ENCODE measurements around the gene WIF1.

Gene WIF1

DNA sequence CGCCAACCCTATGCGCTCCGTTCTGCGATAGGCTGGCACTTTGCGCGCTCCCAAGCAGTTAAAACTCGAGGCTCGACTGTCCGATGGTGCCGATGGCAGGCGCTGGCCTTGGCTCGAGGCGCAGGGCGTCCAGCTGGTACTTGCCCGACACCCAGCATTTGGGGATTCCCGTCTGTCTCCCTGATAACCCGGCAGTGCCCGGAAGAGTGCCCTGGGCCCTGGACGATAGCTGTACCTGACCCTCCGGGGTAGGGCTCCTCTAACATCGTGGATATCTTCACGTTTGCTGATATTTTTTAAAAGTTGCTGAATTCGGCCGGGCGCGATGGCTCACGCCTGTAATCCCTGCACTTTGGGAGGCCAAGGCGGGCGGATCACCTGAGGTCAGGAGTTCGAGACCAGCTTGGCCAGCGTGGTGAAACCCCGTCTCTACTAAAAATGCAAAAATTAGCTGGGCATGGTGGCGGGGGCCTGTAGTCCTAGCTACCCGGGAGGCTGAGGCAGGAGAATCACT, 908 bp upstream of the WIF1 start:
- no peak for DNase-seq (ENCODE audit: low spot score)

DNA sequence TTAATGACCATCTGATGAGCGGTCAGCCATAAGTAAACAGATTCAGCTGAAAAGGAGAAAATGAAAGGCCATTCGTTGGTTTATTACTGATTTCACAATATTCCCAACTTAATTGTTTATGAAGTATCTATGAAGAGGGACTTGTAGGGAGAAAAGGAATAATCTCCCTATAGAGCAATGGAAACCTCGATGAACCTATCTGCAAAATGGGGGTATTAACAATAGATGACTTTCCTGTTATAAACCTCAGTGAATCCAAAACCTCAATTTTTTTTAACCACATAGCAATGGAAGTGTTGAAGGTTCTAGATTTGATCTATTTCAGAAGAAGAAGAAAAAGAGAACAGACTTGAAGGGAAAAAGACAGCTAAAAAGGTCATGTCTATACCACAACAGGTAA, 2.0 kb downstream of the WIF1 start:
- DNase-seq (ENCODE audit: low spot score) = no peak

- no peak for DNase-seq (ENCODE audit: low spot score)
Measured at GRCh38 chr12:65113621-65114035, 7.5 kb downstream of the WIF1 start.

- no peak for DNase-seq (ENCODE audit: low spot score)
Measured at GRCh38 chr12:65106948-65107347, 14.2 kb downstream of the WIF1 start.

DNA sequence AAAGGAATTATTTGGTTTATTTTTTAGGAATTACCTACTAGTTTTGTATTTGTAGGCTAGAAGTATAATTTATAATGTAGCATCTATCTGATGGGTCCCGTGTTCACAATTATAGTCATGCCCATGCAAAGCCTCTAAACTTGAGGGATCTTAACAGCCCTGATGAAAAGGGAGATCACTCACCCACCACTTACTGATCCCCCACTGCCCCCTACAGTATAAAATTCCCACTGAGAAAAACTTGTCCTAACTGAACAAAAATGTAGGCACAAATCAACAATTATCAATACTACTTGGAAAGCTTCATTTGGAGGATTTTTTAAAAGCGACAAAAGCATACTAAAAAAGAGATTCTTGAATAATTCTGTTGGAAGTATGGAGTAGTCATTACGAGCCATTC, 21.0 kb downstream of the WIF1 start:
- no peak for DNase-seq (ENCODE audit: low spot score)

GRCh38 chr12:65099182-65099581, 21.9 kb downstream of the WIF1 start:
- DNase-seq (ENCODE audit: low spot score) = no peak

DNA sequence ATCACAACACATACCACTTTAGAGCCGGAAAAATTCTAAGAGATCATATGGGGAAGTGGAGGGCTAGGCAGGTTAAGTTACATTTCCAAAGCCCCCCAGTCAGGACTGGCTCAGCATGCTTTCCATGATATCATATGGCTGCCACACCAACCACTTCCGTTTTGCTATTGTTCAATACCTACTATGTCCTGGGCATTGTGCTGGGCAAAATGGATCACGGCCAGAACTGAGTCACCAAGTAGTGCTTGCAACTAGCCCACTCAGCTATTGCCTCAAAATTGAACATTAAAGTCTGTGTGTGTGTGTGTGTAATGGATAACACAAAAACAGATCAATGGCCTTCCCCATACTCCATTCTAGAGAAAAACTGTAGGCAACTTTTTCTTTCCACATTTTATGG, 22.7 kb downstream of the WIF1 start:
- no peak for DNase-seq (ENCODE audit: low spot score)

DNA sequence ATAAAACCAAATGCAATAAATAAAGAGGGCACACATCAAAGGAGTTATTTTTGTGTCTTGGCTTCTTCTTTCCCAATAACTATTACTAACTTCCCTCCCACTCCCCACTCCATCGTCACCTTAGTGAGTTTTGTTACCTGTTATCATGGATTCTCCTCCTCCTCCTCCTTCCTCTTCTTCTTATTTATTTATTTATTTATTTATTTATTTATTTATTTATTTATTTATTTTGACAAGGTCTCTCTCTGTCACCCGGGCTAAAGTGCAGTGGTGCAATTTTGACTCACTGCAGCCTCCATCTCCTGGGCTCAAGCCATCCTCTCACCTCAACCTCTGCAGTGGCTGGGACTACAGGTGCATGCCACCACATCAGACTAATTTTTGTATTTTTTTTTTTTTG, 26.4 kb downstream of the WIF1 start:
- no peak for DNase-seq (ENCODE audit: low spot score)

DNA sequence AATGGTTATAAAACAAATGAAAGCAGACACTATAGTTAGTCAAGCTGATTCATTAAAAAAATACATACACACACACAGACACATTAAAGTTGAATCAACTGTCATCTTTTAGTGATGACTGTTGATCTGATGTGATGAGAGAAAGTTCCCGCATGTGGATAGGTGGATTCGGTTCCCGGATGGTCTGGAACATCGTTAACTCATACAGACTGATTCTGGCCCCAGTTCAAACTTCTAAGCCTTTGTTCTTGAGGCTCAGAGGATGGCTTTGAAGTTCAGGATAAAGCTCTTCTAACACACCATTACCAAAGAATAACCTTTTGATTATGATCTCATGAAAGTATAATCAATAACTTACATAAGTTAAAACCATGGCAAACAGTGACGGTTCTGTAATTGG, 27.5 kb downstream of the WIF1 start:
- no peak for DNase-seq (ENCODE audit: low spot score)

GRCh38 chr12:65090461-65090860, 30.6 kb downstream of the WIF1 start:
- DNase-seq (ENCODE audit: low spot score) = no peak

GRCh38 chr12:65086236-65086635, 34.9 kb downstream of the WIF1 start:
- DNase-seq (ENCODE audit: low spot score) = no peak

- no peak for DNase-seq (ENCODE audit: low spot score)
Measured at GRCh38 chr12:65084579-65084978, 36.5 kb downstream of the WIF1 start.

DNA sequence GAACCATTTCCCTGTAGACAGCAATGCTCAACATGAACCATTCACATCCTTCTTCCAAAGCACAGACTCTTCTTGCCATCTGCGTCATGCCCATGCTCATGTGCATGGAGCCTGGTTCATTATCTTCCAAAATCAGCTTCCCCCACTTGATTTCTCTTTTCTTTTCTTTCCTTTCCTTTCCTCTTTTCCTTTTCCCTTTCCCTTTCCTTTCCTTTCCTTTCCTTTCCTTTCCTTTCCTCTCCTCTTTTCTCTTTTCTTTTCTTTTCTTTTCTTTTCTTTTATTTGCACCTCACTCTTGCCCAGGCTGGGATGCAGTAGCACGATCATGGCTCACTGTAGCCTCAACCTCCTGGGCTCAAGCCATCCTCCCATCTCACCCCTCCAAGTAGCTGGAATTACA, 37.5 kb downstream of the WIF1 start:
- no peak for DNase-seq (ENCODE audit: low spot score)

DNA sequence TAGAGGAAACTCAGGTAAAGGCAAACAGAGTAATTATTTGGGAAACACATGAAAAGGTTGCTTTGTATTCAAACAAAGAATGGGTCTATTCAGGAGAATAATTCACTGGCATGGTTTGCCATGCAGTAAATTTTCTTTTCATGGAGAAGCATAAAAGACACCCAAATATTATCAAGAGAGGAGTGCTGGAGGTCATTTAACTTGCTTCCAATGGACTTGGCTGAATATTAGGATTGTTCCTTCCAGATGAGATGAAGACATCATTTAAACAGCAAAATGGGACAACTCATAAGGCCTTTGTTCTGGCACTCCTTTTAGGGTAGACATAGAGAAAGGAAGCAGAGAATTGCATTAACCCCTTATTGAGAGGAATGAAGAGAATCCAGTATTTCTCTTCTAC, 38.7 kb downstream of the WIF1 start:
- no peak for DNase-seq (ENCODE audit: low spot score)

- DNase-seq (ENCODE audit: low spot score) = no peak
Measured at GRCh38 chr12:65081496-65081895, 39.6 kb downstream of the WIF1 start.

DNA sequence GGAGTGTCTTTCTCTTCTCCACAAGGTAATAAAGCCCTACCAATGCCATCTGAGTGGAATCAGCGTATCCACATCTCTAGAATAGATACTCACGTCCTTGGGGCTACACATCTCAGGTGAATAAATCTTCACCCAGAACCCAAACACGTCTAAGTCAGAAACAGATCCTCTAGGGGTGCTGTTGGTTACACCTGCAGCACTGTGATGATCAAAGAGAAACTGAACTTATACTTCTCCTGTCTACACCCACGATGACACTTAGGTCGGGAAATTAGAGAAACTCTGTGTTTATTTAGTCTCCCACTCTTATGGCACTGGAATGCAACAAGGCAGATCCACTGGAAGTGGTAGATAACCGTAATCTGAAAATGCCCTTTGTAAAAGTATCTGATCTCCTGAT, 46.2 kb downstream of the WIF1 start:
- DNase-seq (ENCODE audit: low spot score) = no peak

GRCh38 chr12:65069336-65069735, 51.8 kb downstream of the WIF1 start:
- no peak for DNase-seq (ENCODE audit: low spot score)

DNA sequence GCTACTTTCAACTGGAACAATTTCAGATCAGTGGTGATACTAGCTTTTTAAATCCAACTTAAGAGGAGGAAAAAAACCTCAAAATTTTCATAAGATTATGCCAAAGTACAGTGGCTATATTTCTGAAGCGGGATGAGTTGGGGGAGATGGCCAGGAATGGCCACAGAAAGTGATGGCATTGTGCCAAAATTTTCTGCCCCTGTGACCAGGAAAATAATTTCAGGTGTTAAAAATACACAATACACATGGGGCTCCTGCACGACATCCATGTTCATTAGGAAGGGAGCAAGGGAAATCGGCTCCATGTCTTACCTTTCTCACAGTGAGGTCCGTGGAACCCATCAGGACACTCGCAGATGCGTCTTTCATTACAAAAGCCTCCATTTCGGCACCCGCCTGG, 53.7 kb downstream of the WIF1 start:
- no peak for DNase-seq (ENCODE audit: low spot score)

- no peak for DNase-seq (ENCODE audit: low spot score)
Measured at GRCh38 chr12:65055859-65056258, 65.2 kb downstream of the WIF1 start.

- DNase-seq (ENCODE audit: low spot score) = no peak
Measured at GRCh38 chr12:65051218-65051617, 69.9 kb downstream of the WIF1 start.

GRCh38 chr12:65045269-65045668, 75.8 kb downstream of the WIF1 start:
- no peak for DNase-seq (ENCODE audit: low spot score)

DNA sequence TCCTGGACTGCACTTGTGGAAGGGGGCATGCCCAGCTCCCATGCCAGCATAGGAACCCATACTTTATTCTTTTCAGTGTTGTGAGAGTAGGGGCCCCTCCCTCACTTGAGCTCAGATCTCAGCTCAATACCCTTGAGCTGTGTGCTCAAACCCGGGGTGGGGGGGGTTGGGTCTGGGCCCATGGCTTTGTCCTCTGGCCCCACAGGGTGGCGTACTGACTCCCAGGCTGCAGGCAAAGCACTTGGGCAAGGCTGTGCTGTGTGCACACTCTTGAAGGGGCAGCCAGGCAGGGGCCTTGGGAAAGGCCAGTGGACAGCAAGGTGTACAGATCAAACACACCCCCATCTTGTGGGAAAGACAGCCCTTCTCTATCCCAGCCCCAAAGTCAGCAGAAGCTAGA, 81.8 kb downstream of the WIF1 start:
- DNase-seq (ENCODE audit: low spot score) = no peak

- no peak for DNase-seq (ENCODE audit: low spot score)
Measured at GRCh38 chr12:65025136-65025535, 96.0 kb downstream of the WIF1 start.

DNA sequence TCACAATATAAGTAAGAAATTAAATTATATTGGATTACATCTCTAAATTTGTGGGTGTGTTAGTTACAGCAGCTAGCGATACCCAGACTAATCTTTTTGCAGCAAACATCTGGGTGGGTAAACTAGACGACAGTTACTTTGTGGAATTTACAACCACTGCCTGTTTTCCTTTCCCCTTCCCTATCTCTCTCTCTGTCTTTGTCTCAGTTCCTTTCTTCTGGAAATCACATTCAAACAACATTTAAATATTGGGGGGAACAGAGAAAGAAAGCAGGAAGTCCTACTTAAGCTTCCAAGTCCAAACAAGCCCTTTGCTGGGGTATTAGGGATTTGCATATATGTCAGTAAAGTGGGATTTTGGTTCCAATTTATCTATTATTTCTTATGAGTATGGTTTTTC, 97.6 kb downstream of the WIF1 start:
- DNase-seq (ENCODE audit: low spot score) = no peak

GRCh38 chr12:65022960-65023359, 98.1 kb downstream of the WIF1 start:
- no peak for DNase-seq (ENCODE audit: low spot score)

All from left forelimb (tissue), 1 donor.